C4-2B (cell line): ENCODE results near the gene GAA.

Source experiments
- H3K27ac ChIP-seq: fragments of 450-650 bp; 2 replicates; pipeline ENCODE4 v1.5.1; 2017
- CTCF ChIP-seq: fragments of 450-650 bp; conservative IDR thresholded peaks from 2 replicates; pipeline ENCODE4 v1.5.1; 2017; ENCODE audit warnings: mild to moderate bottlenecking
- ZFX ChIP-seq: fragments of 450-650 bp; IDR thresholded peaks from 2 replicates; pipeline ENCODE4 v1.6.1; 2017

The GAA gene

GRCh38 chr17:80071116-80071841 lies 30.1 kb upstream of the GAA start:
- peak; percentile 21; the same call in 1 of the 2 replicates for TF ChIP-seq ZFX
- TF ChIP-seq CTCF = no peak
- H3K27ac ChIP-seq = peak overlapping the region; percentile 96

GRCh38 chr17:80072410-80072809 lies 29.0 kb upstream of the GAA start:
- TF ChIP-seq ZFX = no peak
- no peak for TF ChIP-seq CTCF
- H3K27ac ChIP-seq = no peak overlapping the region

- no peak for TF ChIP-seq CTCF
- TF ChIP-seq ZFX = no peak
- H3K27ac ChIP-seq = no peak overlapping the region
Measured at GRCh38 chr17:80080081-80080480, 21.3 kb upstream of the GAA start.

DNA sequence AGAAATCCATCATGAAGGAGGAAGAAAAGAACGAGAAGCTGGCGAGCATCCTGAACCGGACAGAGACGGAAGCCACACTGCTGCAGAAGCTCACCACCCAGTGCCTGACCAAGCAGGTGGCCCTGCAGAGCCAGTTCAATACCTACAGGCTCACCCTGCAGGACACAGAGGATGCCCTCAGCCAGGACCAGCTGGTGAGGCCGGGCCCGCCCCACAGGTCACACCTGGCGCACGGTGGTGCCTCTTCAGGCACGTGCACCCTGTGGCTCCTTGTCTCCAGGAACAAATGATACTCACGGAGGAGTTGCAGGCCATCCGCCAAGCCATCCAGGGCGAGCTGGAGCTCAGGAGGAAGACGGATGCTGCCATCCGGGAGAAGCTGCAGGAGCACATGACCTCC lies 19.8 kb upstream of the GAA start:
- TF ChIP-seq ZFX (no peak), CTCF (no peak)
- no peak overlapping the region for H3K27ac ChIP-seq

GRCh38 chr17:80082403-80083135 lies 18.8 kb upstream of the GAA start:
- H3K27ac ChIP-seq = peak overlapping the region; percentile 29; the same call in 1 of the 2 replicates
- TF ChIP-seq ZFX = no peak
- TF ChIP-seq CTCF = peak; percentile 92

- H3K27ac ChIP-seq = peak overlapping the region; percentile 29; the same call in 1 of the 2 replicates
- TF ChIP-seq ZFX = no peak
- TF ChIP-seq CTCF = no peak
Measured at GRCh38 chr17:80083136-80083661, 18.2 kb upstream of the GAA start.

GRCh38 chr17:80084773-80085172 lies 16.6 kb upstream of the GAA start:
- TF ChIP-seq ZFX (no peak), CTCF (no peak)

More at GRCh38 chr17:80084773-80085172, 16.6 kb upstream of the GAA start:
- H3K27ac ChIP-seq = no peak overlapping the region
